Renal cortex interstitium (tissue), 11 donors: ENCODE results near the gene TMEM80. TPM values are rescaled to one million over a fixed set of nuclear protein-coding genes. Genes with fewer than 3 reads are reported as not detected.
"Not testable (repeated sequence)": the region's sequence is repeated elsewhere in the genome, so short reads cannot be mapped to it uniquely, and the experiment has no call there.

Experiments
- DNase-seq, 11 donors: peaks; one replicate each; pipeline ENCODE4 v3.0.0-alpha.2; 2013; ENCODE audit warnings: low read depth in 9 of 11, low spot score in 4 of 11; ENCODE audit errors: extremely low read depth in 1 of 11
- polyA plus RNA-seq, 3 donors: library from polyadenylated mRNA; unstranded; fragments of 120-200 nt; gene quantifications; one replicate each; pipeline ENCODE4 v1.2.1, GENCODE V29; 2013; ENCODE audit not compliant: insufficient read length in 3 of 3

Gene TMEM80
- polyA plus RNA-seq, 3 donors = 40.4 to 66.1 (median 43.3) TPM

DNA sequence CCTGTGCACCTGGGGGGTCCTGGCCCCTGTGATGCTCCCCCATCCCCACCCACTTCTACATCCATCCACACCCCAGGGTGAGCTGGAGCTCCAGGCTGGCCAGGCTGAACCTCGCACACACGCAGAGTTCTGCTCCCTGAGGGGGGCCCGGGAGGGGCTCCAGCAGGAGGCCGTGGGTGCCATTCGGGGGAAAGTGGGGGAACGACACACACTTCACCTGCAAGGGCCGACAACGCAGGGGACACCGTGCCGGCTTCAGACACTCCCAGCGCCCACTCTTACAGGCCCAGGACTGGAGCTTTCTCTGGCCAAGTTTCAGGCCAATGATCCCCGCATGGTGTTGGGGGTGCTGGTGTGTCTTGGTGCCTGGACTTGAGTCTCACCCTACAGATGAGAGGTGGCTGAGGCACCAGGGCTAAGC is 31.7 kb downstream of the TMEM80 start:
- no peak for DNase-seq

DNA sequence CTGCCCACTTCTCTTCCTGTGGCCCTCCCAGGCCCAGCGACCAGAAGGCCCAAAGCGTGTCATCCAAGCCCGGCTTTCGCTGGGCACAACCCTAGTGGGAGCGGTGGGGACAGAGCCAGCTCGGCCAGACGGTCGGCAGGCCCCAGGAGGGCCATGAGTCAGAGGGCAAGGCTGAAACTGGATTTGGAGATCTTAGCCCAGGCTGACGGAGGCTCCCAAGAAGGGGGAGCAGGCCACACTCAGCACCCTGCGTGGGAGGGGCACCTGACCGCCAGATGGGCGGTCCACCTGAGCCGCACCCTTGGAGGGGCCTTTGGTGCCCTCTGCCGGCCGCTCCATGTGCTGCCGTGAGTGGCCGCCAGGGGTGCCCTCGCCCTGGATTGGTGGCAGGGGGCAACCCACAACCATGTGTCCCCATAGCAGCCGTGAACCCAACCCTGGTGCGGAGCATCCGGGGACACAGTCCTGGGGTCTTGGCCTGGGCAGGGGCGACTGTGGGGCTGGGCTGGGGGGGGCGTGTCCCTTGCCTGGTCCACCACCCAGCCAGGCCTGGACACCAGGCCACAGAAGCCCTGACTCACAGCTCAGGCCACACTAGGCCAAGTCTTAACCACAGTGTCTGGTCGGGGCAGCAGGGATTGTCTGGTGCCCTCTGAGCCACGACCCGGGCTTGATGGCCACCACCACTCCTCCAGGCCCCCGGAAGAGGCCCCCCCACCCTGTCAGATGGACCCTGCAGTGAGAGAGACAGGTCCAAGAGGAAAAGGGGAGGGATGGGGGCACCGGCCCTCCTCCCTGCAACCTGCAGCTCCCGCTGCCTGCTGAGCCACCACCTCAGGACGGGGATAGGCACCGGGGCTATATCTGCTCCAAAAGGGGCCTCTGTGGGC is 32.5 kb downstream of the TMEM80 start:
- DNase-seq = peak in 1 of 11 donors; percentile 46

DNA sequence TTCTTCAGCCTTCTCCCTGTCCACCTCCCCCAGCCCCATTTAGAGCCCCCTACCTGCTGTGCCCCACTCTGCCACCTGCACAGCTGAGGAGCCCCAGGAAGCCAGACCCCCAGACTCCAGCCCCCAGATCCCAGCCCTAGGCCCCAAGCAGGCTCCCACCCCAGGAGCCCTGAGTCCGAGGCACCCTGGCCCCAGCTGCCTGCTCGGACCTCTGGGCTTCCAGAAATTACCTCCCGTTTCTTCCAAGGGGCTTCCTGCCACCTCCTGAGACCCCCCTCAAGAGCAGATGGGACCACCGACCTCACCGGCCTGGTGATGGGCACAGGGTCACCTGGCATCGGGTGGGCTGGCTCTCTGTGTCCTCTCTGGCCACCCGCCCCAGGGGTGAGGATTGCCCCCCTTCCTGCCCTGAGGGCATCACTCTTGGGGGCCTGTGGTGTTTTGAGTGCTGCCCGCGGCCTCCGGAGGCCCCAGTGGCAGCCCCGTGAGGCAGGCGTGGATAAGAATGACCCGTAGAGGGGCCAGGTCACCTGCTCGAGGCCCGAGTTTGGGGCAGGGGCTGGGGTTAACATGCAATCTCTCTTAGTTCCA is 33.4 kb downstream of the TMEM80 start:
- no peak for DNase-seq

DNA sequence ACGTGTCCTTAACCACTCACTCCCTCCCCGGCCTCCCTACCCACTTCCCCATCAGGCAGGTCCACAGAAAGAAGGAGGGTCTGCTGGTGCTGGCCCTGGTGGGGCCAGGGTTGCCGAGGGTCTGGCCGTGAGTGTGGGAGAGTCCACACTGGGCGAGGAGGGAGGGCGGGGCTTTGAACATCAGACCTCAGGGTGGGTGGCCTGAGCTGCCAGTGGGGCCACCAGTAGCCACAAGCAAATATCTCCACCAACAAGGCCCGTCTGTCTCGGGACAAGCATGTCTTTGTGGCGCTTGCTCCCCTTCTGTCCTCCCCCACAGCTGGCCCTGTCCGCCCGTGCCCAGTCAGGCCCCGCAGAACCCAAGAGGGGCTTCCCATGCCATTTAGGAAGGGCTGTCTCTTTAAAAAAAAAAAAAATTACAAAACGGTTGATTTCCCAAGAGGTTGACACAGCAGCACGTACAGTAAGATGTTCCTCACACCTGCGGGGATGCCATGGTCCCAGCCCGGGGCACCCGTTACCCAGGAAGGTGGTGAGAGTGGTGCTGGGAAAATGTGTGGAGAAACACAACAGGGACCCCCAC is 34.0 kb downstream of the TMEM80 start:
- no peak for DNase-seq

DNA sequence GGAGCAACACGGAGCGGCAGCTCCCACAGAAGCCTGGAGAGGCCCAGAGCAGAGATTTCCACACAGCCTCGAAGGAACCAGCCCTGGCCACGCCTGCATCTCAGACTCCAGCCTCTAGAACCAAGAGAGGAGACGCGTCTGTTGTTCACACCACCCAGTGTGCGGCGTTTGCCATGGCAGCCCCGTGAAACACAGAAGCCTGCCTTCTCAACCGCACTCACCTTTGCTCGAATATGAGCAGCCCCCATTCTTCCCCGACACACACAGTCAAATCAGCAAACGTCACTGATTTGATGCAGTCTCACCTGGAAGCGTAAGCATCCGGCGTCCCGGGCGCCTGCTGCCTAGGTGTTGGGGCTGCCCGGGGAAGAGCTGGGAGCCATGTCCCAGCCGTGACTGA is 37.5 kb downstream of the TMEM80 start:
- DNase-seq = no peak

DNA sequence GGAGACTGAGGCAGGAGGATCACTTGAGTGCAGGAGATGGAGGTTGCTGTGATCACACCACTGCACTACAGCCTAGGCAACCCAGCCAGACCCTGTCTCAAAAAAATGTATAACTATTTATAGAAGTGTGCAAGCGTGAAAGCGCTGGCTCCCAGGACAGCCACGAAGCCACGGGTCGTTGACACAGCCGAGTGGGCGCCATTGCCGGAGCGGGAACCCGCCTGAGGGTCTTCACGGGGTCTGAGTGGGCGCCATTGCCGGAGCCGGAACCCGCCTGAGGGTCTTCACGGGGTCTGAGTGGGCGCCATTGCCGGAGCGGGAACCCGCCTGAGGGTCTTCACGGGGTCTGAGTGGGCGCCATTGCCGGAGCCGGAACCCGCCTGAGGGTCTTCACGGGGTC is 38.9 kb downstream of the TMEM80 start:
- DNase-seq = not testable (repeated sequence)

DNA sequence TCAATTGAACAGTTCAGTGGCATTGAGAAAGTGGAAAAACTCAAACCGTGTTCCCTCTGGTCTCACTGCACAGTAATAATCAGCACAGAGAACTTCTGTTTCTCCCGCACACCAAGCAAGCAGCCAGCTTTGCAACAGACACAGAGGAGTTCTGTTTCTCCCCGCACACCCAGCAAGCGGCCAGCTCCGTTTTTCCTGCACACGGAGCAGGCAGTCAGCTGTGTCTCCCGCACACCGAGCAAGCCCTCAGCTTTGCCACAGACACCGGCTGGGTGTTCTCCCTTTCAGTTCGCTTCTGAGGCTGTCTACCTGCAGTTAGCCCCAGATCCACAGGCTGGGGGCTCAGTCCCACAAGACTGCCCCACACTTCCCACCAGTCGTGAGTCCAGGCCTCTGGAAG is 41.8 kb downstream of the TMEM80 start:
- no peak for DNase-seq

DNA sequence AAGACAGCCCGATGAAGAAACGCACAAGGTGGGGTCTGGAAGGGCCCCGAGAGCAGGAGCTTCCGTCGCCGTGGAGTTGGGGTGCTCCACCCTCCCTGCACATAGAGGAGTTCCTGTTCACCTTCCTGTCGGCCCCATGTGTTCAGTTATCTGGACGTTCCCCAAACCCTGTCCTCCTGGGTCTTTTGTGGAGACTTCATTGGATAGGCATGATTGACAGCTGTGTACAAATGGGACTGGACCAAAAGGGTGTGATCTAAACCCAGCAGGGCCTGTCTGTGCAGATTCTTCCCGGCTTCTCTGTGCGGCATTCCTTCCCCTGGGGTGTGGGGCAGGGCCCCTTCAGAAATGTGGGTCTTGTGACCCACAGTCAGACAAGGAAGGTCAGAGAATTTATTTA is 42.3 kb downstream of the TMEM80 start:
- not testable (repeated sequence) for DNase-seq

DNA sequence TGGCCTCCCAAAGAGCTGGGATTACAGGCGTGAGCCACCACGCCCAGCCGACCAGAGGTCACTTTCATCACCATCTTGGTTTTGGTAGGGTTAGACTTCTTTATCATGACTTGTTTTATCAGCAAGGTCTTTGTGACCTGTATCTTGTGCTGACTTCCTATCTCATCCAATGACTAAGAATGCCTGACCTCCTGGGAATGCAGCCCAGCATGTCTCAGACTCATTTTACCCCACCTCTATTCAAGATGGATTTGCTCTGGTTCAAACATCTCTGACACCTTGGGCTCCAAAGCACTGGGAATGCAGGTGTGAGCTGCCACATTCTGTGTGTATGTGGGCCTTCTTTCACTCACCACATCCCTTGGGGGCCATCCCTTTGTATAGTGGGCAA is 46.5 kb downstream of the TMEM80 start:
- DNase-seq = no peak

DNA sequence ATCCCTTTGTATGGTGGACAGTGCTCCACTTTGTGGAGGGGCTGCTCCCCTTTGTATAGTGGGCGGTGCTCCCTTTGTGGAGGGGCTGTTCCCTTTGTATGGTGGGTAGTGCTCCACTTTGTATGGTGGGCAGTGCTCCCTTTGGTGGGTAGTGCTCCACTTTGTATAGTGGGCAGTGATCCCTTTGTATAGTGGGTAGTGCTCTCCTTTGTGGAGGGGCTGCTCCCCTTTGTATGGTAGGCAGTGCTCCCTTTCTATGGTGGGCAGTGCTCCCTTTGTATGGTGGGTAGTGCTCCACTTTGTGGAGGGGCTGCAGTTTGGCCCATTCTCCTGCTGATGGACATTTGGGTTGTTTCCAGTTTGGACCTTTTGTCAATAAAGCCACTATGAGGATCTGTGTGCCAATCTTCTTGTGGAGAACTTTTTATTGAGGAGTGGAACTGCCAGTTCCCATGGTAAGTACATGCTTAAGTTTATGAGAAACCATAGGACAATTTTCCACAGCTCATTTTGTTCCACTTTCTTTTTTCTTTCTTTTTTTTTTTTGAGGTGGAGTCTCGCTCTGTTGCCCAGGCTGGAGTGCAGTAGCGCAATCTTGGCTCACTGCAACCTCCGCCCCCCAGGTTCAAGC is 47.1 kb downstream of the TMEM80 start:
- no peak for DNase-seq

DNA sequence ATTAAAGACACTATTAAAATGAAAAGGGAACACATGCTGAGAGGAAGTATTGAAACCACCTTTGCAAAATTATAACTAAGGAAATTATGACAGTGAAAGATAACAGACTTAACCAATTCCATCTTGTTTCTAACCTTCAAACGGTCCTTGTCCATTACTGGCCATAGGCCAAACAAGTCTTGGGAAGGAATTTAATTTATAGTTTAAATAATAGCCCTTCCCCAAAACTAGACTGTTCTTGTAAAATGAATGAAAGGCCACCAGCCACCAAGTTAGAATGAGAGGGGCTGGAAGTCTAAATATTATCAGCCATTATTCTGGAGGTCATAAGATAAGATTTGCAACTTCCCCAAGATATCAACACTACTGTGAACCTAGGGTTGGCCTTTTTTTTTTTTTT is 49.8 kb downstream of the TMEM80 start:
- no peak for DNase-seq

DNA sequence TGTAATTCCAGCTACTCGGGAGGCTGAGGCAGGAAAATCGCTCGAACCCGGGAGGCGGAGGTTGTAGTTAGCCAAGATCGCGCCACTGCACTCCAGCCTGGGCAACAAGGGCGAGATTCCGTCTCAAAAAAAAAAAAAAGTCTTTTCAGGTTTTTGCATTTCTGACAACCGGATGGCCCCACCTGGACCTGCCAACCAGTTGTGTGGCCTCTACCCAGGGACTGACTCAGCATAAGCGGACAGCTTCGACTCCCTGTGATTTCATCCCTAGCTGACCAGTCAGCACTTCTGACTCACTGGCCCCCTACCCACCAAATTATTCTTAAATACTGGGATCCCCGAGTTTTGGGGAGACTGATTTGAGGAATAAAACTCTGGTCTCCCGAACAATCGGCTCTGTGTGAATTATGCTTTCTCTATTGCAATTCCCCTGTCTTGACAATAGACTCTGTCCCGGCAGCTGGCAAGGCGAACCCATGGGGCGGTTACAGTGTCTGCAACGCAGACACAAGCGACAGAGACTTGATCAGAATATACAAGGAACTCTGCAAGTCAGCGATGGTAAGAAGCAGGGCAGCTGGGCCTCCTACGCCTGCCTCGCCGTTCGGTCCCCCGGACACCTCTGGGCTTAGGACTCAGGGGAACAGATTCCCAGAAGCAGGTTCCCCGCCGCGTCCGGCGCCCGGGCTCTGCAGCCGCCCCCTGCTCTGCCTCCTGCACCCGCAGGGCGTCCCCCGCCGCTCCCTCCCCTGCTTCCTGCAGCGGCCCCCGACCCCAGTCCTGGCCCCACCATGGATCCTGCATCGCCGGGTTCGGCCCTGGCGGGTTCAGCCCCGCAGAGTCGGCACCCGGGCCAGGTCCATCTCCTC is 50.9 kb downstream of the TMEM80 start:
- no peak for DNase-seq

DNA sequence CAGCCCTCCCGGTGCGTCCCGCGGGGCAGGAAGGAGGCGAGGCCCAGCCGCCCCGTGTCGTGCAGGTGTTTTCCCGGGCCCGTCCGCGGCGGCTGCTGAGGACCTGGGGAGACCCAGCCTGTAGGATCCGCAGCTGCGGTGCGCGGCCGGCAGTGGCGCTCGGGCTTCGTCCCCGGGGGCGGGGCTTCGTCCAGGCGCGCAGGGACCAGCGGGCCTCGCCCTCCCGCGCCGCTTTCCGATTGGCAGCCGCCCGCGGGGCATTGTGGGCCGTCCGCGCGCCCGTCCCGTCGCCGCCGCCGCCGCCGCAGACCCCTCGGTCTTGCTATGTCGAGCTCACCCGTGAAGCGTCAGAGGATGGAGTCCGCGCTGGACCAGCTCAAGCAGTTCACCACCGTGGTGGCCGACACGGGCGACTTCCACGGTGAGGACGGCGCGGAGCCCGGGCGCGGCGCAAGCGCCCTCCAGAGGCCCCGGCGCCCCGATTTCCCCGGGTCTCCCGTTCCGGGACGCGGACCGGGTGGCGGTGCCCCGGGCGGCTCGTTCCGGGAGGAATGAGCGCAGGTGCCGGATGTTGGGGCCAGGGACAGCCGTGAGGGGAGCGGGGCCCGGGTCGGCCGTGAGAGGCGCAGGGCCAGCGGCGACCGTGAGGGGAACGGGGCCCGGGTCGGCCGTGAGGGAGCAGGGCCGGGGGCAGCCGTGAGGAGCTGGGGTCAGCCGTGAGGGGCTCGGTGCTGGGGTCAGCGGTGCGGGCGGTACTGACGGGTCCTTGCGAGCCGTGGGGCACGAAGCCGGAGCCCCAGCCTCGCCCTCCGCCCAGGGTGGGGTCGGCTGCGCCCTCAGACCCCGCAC is 51.8 kb downstream of the TMEM80 start, which contains the start of gene TALDO1:
TALDO1 (plus strand) TSS at position 307 of the 849 bp plus-strand sequence; CDS start at position 325, 18 bp downstream.
- peak in 10 of 11 donors; percentile 63 to 89 (median 86) for DNase-seq

DNA sequence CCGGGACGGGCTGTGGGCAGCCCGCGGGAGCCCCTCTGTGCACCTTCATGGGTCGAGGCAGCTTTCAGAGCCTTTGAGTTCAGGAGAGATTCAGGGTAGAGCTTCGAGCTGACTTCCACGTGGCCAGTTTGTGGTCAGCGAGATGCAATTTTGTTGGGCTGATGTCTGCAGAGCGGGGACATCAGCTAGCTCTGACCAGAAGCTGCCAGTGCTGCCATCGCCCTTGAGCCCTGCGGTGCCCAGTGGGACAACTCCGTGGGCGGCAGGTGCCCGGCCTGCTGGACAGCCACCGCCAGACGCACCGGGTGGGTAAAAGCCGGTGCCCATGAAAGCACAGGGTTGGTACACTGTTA is 52.4 kb downstream of the TMEM80 start:
- DNase-seq = no peak

DNA sequence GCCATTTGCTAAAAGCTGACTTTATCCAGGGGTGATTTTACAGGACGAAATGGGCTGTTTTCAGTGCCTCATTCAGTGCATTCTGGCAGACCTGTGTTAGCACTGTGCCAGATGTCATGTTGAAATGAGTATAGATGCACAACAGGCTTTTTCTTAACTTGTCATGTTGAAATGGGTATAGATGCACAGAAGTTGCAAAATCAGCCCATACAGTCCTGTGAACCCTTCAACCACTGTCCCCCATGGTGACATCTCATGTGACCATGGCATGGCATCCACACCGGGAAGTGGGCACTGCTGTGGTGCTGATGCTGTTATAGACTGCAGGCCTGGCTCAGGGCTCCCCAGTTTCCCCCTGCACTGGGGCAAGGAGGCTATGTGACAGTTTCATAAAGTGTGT is 54.1 kb downstream of the TMEM80 start:
- DNase-seq = no peak
